Lower leg skin (tissue), 3 donors: ENCODE results near the gene DUSP19.

Source experiments
- POLR2A ChIP-seq, 2 donors: fragments of 450-650 bp; IDR thresholded peaks; one replicate each; pipeline ENCODE4 v1.6.1; 2016 to 2017; ENCODE audit warnings: antibody characterized with exemption in 2 of 2, mild to moderate bottlenecking in 1 of 2, moderate library complexity in 1 of 2
- TF ChIP-seq, protein P1 (sequence below), 3 donors: fragments of 450-650 bp; IDR thresholded peaks; one replicate each; pipeline ENCODE4 v1.5.1; 2016; ENCODE audit warnings: antibody characterized with exemption in 3 of 3, mild to moderate bottlenecking in 3 of 3, moderate library complexity in 2 of 3

DNA sequence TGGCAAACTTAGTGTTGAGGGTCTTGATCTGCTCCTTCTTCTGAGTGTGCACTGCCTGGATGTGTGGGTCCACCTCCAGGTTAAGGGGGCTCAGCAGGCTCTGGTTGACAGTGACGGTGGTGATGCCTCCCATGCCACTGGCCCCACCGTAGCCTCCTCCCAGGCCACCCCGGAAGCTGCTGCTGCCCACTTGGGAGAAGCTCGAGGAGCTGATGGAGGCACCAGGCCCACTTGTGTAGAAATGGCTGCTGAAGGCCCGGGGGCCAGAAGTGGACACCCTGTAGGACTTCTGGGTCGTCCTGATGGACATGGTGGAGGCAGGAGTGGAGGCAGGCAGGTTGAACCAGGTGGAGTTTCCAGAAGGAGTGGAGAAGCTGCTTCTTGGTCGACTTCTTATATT, 6.4 kb upstream of the DUSP19 start:
- TF ChIP-seq, protein P1, sequence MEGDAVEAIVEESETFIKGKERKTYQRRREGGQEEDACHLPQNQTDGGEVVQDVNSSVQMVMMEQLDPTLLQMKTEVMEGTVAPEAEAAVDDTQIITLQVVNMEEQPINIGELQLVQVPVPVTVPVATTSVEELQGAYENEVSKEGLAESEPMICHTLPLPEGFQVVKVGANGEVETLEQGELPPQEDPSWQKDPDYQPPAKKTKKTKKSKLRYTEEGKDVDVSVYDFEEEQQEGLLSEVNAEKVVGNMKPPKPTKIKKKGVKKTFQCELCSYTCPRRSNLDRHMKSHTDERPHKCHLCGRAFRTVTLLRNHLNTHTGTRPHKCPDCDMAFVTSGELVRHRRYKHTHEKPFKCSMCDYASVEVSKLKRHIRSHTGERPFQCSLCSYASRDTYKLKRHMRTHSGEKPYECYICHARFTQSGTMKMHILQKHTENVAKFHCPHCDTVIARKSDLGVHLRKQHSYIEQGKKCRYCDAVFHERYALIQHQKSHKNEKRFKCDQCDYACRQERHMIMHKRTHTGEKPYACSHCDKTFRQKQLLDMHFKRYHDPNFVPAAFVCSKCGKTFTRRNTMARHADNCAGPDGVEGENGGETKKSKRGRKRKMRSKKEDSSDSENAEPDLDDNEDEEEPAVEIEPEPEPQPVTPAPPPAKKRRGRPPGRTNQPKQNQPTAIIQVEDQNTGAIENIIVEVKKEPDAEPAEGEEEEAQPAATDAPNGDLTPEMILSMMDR (IDR thresholded peaks at IDR 0.05), result no peak
- no peak for TF ChIP-seq POLR2A (IDR thresholded peaks at IDR 0.05)
